ENCODE results near the gene MDGA2. TPM values are rescaled to one million over a fixed set of nuclear protein-coding genes. Genes with fewer than 3 reads are reported as not detected.

MDGA2 gene
- total and polyA plus RNA-seq, 2 experiments from 2014 or later = 0.33 to 0.46 TPM

GRCh38 chr14:47328376-47328775, 347.0 kb downstream of the MDGA2 start:
- DNase-seq (ENCODE audit: low read depth in 1 of 2, low spot score in 1 of 2) = no peak
- Histone ChIP-seq H3K27me3 (no peaks in the 10 kb centered on the region), H3K36me3 (no peaks in the 10 kb centered on the region), H3K4me3 (no peak overlapping the region), H3K9me3 (ENCODE audit: low read depth) (no peaks in the 10 kb centered on the region), H3K27ac (no peak overlapping the region), H3K4me1 (ENCODE audit: low read depth) (no peaks in the 10 kb centered on the region)
- no peak for TF ChIP-seq CTCF (IDR thresholded peaks at IDR 0.05; ENCODE audit: low read depth, low read length)

- DNase-seq (ENCODE audit: low read depth in 1 of 2, low spot score in 1 of 2) = no peak
- H3K36me3 ChIP-seq = no peaks in the 10 kb centered on the region
- TF ChIP-seq CTCF (IDR thresholded peaks at IDR 0.05; ENCODE audit: low read depth, low read length) = no peak
- H3K9me3 ChIP-seq (ENCODE audit: low read depth) = no peaks in the 10 kb centered on the region
- H3K4me1 ChIP-seq (ENCODE audit: low read depth) = no peaks in the 10 kb centered on the region
- no peak overlapping the region for H3K27ac ChIP-seq
- no peak overlapping the region for H3K4me3 ChIP-seq
- no peaks in the 10 kb centered on the region for H3K27me3 ChIP-seq
These were observed 348.1 kb downstream of the MDGA2 start for GRCh38 chr14:47327336-47327735.

- H3K27ac ChIP-seq = no peak overlapping the region
These were observed 352.7 kb downstream of the MDGA2 start for GRCh38 chr14:47322751-47323150.

GRCh38 chr14:47302121-47302520, 373.3 kb downstream of the MDGA2 start:
- Histone ChIP-seq H3K36me3 (no peaks in the 10 kb centered on the region), H3K4me1 (ENCODE audit: low read depth) (no peaks in the 10 kb centered on the region), H3K27me3 (no peaks in the 10 kb centered on the region), H3K9me3 (ENCODE audit: low read depth) (no peaks in the 10 kb centered on the region), H3K4me3 (no peak overlapping the region), H3K27ac (no peak overlapping the region)
- no peak for DNase-seq (ENCODE audit: low read depth in 1 of 2, low spot score in 1 of 2)
- TF ChIP-seq CTCF (IDR thresholded peaks at IDR 0.05; ENCODE audit: low read depth, low read length) = no peak

More at GRCh38 chr14:47322751-47323150, 352.7 kb downstream of the MDGA2 start:
- H3K36me3 ChIP-seq = no peaks in the 10 kb centered on the region
- DNase-seq (ENCODE audit: low read depth in 1 of 2, low spot score in 1 of 2) = no peak
- no peaks in the 10 kb centered on the region for H3K9me3 ChIP-seq (ENCODE audit: low read depth)
- H3K27me3 ChIP-seq = no peaks in the 10 kb centered on the region
- no peaks in the 10 kb centered on the region for H3K4me1 ChIP-seq (ENCODE audit: low read depth)
- no peak for TF ChIP-seq CTCF (IDR thresholded peaks at IDR 0.05; ENCODE audit: low read depth, low read length)
- H3K4me3 ChIP-seq = no peak overlapping the region

GRCh38 chr14:47300796-47301195, 374.6 kb downstream of the MDGA2 start:
- no peak overlapping the region for H3K27ac ChIP-seq
- no peaks in the 10 kb centered on the region for H3K36me3 ChIP-seq
- no peak overlapping the region for H3K4me3 ChIP-seq
- H3K27me3 ChIP-seq = no peaks in the 10 kb centered on the region
- TF ChIP-seq CTCF (IDR thresholded peaks at IDR 0.05; ENCODE audit: low read depth, low read length) = no peak
- H3K4me1 ChIP-seq (ENCODE audit: low read depth) = no peaks in the 10 kb centered on the region
- no peaks in the 10 kb centered on the region for H3K9me3 ChIP-seq (ENCODE audit: low read depth)
- DNase-seq (ENCODE audit: low read depth in 1 of 2, low spot score in 1 of 2) = no peak

GRCh38 chr14:47297374-47297773, 378.0 kb downstream of the MDGA2 start:
- no peak for TF ChIP-seq CTCF (IDR thresholded peaks at IDR 0.05; ENCODE audit: low read depth, low read length)
- no peak for DNase-seq (ENCODE audit: low read depth in 1 of 2, low spot score in 1 of 2)
- H3K36me3 ChIP-seq = no peaks in the 10 kb centered on the region
- H3K9me3 ChIP-seq (ENCODE audit: low read depth) = no peaks in the 10 kb centered on the region
- no peak overlapping the region for H3K4me3 ChIP-seq
- no peaks in the 10 kb centered on the region for H3K4me1 ChIP-seq (ENCODE audit: low read depth)
- H3K27me3 ChIP-seq = no peaks in the 10 kb centered on the region
- H3K27ac ChIP-seq = no peak overlapping the region

All from cardiac muscle cell (in vitro differentiated cells and primary cell).